Lower lobe of right lung (tissue), 2 donors: ENCODE data around the gene HCN3. TPM values are rescaled to one million over a fixed set of nuclear protein-coding genes. Genes with fewer than 3 reads are reported as not detected.

ENCODE experiments used
- ATAC-seq, 2 donors: fragments of 200-7000 bp; cut with Tn5 transposase; one replicate each; pipeline ENCODE4 v1.9.1; 2020 to 2022; ENCODE audit warnings: mild to moderate bottlenecking in 2 of 2, moderate library complexity in 2 of 2
- DNase-seq: peaks from one replicate; pipeline ENCODE4 v3.0.0-alpha.2; 2020
- H3K27ac ChIP-seq: fragments of 200-600 bp; one replicate; pipeline ENCODE4 v1.8.0; 2022
- H3K27me3 ChIP-seq: fragments of 200-600 bp; one replicate; pipeline ENCODE4 v1.8.0; 2022; ENCODE audit warnings: low read depth
- H3K36me3 ChIP-seq: fragments of 200-600 bp; one replicate; pipeline ENCODE4 v1.8.0; 2022; ENCODE audit warnings: mild to moderate bottlenecking
- H3K4me1 ChIP-seq: fragments of 200-600 bp; one replicate; pipeline ENCODE4 v1.8.0; 2022
- H3K4me3 ChIP-seq: fragments of 200-600 bp; one replicate; pipeline ENCODE4 v1.8.0; 2022; ENCODE audit warnings: mild to moderate bottlenecking
- H3K9me3 ChIP-seq: fragments of 200-600 bp; one replicate; pipeline ENCODE4 v1.8.0; 2022
- intact Hi-C: fragments of 100-400 bp; cut with DNase I; formaldehyde crosslinking; loops from one replicate; pipeline ENCODE4 v1.11.0; 2022
- total RNA-seq: library from RNA; stranded (reverse); fragmentation: NEBNext Ultra II Directional; extraction: Animal tissue kit (Norgen Biotek cat#: 25700); gene quantifications from one replicate; pipeline ENCODE4 v1.2.1, GENCODE V29; 2021
- TF ChIP-seq, protein P1 (sequence below): fragments of 200-600 bp; IDR thresholded peaks from one replicate; pipeline ENCODE4 v1.8.0; 2022; ENCODE audit warnings: antibody characterized with exemption, mild to moderate bottlenecking
- donor health status: DM: no; HTN: yes; CAD: no; lungs with severe emphysema.

HCN3 gene
- total RNA-seq, 1 donor from 2014 or later: 4.2 TPM

DNA sequence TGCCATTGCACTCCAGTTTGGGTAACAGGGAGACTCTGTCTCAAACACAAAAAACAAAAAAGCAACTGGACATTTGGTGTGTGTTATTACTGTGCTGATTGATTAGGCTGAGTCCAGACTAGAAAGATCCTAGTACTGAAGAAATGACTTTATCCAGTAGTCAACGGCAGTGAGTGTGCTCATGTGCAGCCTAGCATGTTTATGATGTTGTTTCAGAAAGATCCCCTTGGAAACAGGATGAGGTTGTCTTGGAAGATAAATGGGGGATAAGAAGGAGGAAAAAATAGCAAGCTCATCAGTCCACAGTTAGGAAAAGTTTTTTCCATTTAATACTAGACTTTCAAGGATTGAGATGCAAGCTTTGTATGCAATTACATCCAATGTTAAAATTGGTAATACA is 57.7 kb downstream of the HCN3 start:
- peaks cover 85% of the 10 kb centered on the region for H3K36me3 ChIP-seq
- no peaks in the 10 kb centered on the region for H3K27me3 ChIP-seq
- H3K4me1 ChIP-seq: peaks cover 5% of the 10 kb centered on the region
- H3K9me3 ChIP-seq: no peaks in the 10 kb centered on the region
- DNase-seq (no peak), ATAC-seq (no peak)
- no peak overlapping the region for H3K4me3 ChIP-seq
- TF ChIP-seq, protein P1, sequence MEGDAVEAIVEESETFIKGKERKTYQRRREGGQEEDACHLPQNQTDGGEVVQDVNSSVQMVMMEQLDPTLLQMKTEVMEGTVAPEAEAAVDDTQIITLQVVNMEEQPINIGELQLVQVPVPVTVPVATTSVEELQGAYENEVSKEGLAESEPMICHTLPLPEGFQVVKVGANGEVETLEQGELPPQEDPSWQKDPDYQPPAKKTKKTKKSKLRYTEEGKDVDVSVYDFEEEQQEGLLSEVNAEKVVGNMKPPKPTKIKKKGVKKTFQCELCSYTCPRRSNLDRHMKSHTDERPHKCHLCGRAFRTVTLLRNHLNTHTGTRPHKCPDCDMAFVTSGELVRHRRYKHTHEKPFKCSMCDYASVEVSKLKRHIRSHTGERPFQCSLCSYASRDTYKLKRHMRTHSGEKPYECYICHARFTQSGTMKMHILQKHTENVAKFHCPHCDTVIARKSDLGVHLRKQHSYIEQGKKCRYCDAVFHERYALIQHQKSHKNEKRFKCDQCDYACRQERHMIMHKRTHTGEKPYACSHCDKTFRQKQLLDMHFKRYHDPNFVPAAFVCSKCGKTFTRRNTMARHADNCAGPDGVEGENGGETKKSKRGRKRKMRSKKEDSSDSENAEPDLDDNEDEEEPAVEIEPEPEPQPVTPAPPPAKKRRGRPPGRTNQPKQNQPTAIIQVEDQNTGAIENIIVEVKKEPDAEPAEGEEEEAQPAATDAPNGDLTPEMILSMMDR: no peak
- intact Hi-C loops: no loop called here
- H3K27ac ChIP-seq: no peak overlapping the region

Other genes with a start within 250 kb of the HCN3 start
- gene DCST2, start 243.7 kb upstream of the HCN3 start, total RNA-seq: 1.4 TPM
- gene DCST1, start 243.6 kb upstream of the HCN3 start, total RNA-seq: not detected
- 121 TPM for gene ADAM15, start 226.1 kb upstream of the HCN3 start, total RNA-seq
- 7.4 TPM for gene EFNA4, start 213.7 kb upstream of the HCN3 start, total RNA-seq
- 1.0 TPM for gene EFNA3, start 198.6 kb upstream of the HCN3 start, total RNA-seq
- 144 TPM for gene EFNA1, start 149.6 kb upstream of the HCN3 start, total RNA-seq
- gene SLC50A1, start 141.6 kb upstream of the HCN3 start, total RNA-seq: 42.6 TPM
- gene DPM3, start 136.9 kb upstream of the HCN3 start, total RNA-seq: 62.3 TPM
- gene KRTCAP2, start 104.2 kb upstream of the HCN3 start, total RNA-seq: 173 TPM
- 0.35 TPM for gene TRIM46, start 103.6 kb upstream of the HCN3 start, total RNA-seq
- 24.4 TPM for gene THBS3, start 69.6 kb upstream of the HCN3 start, total RNA-seq
- gene MTX1, start 68.8 kb upstream of the HCN3 start, total RNA-seq: 27.9 TPM
- gene ENTREP3, start 22.0 kb upstream of the HCN3 start, total RNA-seq: 22.9 TPM
- 70.2 TPM for gene SCAMP3, start 15.1 kb upstream of the HCN3 start, total RNA-seq
- 51.1 TPM for gene CLK2, start 4.0 kb upstream of the HCN3 start, total RNA-seq
- gene PKLR, start 24.0 kb downstream of the HCN3 start, total RNA-seq: not detected
- 184 TPM for gene FDPS, start 31.4 kb downstream of the HCN3 start, total RNA-seq
- gene RUSC1, start 43.4 kb downstream of the HCN3 start, total RNA-seq: 27.6 TPM